ENCODE measurements around the gene HNRNPC.
"Not testable (repeated sequence)": the region's sequence is repeated elsewhere in the genome, so short reads cannot be mapped to it uniquely, and the experiment has no call there.

Gene HNRNPC

DNA sequence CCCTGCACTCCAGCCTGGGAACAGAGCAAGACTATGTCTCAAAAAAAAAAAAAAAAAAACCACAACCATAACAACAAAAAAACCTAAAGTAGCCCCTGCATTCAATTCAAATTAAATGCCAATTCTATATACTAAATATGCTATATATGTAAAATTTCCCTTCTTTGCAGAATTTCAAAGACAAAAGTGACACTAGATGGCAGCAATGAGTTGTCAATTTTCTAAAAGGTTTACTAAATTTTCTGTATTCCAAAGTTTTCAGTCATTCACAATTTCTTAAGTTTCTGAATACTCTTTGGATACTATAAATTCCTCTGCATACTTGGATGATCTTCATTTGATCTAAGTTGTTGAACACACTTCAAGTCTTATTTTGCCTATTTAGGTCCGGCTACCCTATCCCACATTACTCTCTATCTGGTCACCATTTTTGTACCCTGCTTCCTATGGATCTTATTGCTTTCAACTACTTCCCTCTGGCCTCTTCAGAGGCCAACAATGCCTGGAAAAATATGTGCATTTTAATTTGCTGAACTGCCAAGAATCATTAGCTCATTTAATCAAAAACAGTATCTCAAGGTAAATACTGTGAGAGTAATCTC, 27.9 kb downstream of the HNRNPC start:
- DNase-seq = peak; percentile 34

DNA sequence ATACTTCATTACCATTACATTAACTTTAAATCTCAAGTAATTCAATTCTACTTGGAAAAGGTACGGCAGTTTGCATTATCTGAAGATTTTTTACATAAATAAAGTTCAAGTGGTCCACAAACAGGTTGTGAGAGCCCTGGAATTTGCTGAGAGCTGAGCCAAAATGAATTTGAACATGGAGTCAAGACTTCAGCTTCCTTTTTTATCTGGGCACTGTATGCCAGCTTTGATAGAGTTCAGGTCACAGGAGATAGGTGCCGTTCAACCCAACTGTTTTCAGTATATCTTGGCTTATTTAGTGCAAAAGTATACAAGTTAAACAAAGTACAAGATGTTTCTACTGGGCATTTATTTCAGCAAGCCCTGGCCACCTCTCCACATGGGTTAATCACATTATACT, 28.8 kb downstream of the HNRNPC start:
- DNase-seq = no peak

DNA sequence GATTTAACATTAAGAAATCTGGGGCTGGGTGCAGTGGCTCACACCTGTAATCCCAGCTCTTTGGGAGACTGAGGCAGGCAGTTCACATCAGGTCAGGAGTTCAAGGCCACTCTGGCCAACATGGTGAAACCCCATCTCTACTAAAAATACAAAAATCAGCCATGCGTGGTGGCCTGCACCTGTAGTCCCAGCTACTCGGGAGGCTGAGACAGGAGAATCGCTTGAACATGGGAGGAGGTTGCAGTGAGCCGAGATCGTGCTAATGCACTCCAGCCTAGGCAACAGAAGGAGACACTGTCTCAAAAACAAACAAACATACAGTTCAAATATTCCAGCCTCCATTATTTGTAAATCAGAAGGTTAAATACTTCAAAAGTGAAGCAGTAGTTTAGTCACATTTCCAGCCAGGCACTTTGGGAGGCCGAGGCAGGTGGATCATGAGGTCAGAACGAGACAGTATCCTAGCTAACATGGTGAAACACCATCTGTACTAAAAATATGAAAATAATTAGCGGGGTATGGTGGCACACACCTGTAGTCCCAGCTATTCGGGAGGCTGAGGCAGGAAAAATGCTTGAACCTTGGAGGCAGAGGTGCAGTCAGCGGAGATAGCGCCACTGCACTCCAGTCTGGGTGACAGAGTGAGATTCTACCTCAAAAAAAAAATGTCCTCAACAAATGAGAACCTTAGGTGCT, 30.3 kb downstream of the HNRNPC start:
- DNase-seq = no peak

DNA sequence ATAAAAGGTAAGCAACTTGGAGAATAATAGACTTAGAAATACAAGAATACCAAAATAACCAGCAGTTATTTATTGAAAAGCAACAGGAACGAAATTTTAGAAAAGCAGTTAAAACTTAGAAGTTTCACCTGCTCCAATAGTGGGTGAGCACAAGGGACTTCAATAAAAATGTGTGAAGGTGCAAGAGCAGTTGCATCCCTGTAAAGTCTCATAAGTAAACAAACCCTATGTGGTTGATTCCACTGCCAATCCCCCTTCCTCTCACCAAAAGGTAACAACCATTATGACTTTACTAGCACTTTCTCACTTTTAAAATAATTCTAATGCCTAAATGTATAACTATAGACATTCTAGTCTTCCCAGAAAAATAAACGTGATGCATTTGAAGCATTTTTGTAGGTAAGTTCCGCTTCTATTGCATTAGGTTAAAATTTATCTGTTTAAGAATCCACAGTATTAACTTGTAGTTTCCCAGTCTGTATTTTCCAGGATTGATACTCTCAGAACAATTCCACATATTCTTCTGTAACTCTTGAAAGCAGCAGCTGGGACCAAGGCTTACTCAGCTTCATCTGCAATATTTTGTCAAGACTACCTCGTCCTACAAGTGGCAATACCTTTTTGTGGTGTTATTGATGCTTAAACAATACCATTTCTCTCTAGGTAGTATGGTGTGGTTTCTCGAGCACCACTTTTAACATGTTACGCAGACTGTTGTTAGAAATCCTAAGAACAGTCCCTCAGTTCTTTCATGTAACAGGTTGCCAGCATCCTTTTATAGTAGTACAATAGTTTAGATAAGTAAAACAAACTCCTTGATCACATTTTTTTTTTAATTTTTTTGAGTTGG, 32.1 kb downstream of the HNRNPC start:
- no peak for DNase-seq

DNA sequence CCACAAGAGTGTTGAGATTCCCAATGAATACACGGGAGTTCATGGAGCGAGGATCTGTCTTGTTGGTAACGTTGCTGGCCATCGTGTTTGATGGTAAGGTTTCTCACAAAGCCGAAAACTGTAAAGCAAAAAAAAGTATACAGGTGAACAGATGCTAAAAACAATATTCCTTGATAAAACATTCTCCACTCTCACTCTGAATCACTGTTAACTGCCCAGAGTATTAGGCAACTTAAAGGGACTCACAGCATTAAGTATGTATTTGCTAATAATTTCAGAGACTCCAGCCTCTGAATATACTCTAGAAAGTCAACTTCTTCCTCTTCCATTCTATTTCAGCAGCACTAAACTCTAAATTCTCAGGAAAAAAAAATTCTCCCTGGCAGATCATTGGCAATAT, 35.1 kb downstream of the HNRNPC start:
- DNase-seq = no peak

DNA sequence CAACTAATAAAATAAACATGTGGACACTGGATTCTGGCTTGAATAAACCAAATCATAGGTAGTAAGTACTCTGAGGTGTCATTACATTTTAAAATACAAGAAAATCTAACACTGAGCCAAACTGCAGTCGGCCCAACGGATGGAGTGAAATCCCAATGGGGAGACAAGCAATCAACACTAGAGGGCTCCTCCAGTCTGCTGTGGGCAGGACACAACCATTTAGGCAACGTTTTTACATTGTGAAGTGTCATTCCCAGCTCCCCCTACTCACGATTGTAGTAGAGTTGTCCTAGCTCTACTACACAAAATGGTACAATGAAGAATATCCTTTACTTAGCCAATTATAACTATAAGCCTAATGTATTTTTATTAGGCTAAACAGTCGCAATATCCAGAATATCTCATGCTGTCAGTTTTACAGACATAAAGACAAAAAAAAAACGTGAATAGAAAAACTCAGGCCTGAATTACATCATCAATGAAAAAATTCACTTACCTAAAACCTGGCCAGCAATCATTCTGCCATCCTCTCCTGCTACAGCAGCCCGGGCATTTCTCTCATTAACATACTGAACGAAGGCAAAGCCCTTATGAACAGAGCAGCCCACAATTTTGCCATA, 35.7 kb downstream of the HNRNPC start:
- no peak for DNase-seq

DNA sequence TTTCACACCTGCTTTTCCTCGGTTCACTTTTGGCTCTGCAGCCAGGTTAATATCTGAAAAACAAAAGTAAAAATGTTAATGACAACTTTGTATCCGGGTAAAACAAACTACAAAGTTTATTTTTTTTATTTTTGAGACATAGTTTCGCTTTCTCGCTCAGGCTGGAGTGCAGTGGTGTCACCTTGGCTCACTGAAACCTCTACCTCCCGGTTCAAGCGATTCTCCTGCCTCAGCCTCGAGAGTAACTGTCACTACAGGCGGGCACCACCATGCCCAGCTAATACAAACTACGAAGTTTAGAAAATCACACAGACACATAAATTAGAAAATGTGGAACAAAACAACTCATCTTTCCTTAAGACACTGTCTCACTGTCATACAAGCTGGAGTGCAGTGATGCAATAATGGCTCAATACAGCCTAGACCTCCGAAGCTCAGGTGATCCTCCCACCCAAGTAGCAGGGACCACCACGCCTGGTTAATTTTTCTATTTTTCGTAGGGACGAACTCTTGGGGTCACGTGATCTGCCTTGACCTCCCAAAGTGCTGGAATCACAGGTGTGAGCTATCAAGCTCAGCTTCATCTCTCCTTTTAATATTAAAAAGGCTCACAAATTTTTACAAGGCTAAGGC, 38.1 kb downstream of the HNRNPC start:
- peak; percentile 43 for DNase-seq

DNA sequence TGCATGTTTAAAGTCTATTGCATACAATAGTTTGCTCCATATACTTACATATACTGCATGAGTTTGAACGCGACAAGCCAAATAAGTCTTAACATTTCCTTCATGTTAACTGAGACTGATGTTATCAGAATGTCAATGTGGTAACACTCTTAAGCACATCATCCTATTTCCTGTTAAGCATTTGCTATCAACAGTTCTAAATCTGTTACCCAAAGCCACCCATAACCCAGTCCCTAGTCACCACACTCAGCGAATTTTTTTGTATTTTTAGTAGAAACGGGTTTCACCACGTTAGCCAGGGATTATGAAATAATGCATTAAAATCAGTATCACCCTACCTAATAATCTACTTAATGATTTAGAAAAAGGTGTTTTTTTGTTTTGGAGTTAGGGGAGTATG, 39.4 kb downstream of the HNRNPC start:
- peak; percentile 72 for DNase-seq

DNA sequence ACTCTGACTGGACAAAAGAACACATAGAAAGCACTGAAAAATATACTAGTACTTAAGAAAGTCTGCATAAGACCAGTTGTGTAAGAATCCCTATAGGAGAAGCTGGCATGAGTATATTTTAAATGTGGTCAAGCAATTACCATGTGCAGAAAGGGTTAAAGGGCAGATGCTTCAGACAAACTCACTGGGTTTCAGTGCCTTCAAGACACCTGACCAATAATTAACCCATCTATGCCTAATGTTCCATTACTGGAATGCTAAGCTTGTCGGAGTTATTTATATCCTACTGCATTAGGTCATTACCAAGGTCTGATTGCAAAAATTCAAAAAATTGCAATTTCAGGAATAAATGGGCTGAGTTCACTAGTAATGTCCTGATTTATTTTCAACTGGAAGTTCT, 41.3 kb downstream of the HNRNPC start:
- no peak for DNase-seq

DNA sequence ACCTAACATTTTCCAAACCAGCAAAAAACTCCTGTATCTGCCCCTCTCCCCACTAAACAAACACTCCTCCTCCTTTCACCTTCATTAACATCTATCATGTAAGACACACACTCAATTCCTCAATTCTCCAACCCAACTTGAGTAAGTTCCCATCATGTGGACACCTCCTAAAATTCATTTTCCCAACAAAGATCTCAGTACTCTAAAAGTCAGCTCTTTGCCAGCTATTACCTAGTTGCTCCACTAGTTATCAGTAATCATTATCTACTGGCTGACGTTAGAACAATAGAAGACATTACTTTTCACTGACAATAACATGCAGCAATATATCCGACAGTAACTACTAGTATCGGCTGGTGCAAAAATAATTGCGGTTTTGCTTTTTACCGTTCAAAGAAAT, 42.1 kb downstream of the HNRNPC start:
- no peak for DNase-seq

DNA sequence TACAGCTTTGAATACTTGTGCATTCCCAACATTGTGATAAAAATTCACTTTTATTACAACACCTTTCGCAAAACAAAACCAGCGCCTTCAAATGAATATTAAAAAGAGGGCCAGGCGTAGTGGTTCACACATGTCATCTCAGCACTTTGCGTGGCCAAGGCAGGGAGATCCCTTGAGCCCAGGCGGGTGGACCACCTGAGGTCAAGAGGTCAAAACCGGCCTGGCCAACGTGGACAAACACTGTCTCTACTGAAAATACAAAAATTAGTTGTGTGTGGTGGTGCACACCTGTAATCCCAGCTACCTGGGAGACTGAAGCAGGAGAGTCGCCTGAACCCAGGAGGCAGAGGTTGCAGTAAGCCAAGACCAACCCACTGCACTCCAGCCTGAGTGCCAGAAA, 42.8 kb downstream of the HNRNPC start:
- no peak for DNase-seq

DNA sequence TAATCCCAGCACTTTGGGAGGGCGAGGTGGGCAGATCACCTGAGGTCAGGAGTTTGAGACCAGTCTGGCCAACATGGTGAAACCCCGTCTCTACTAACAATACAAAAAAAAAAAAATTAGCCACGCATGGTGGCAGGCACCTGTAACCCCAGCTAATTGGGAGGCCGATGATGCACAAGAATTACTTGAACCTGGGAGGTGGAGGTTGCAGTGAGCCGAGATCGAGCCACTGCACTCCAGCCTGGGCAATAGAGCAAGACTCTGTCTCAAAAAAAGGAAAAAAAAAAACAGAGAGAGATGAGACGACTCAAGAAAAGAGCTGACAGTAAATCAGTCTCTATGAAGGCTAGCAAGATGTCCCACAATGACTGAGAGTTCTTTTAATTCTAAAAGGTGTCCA, 44.1 kb downstream of the HNRNPC start:
- not testable (repeated sequence) for DNase-seq

DNA sequence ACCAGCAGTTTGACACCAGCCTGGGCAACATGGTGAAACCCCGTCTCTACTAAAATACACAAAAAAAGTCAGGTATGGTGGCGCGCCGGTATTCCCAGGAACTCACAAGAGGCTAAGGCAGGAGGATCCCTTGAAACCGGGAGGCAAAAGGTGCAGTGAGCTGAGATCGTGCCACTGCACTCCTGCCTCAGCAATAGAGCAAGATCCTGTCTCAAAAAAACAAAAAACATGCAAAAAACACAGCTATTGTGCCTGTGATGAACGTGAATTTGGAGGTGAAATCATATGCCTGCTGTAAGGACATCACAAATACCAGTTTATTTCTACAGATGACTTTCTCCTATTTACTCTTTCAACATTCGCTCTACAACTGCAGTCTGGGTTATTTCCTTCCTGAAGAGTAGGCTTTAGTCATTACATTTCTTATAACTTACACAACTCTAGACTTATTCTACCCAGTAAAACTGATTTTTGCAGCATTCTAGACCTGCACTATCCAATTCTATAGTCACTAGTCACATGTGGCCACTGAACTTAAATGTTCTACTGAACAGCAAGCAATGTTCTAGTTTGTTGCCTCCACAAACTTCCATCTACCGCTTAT, 48.3 kb downstream of the HNRNPC start:
- no peak for DNase-seq

DNA sequence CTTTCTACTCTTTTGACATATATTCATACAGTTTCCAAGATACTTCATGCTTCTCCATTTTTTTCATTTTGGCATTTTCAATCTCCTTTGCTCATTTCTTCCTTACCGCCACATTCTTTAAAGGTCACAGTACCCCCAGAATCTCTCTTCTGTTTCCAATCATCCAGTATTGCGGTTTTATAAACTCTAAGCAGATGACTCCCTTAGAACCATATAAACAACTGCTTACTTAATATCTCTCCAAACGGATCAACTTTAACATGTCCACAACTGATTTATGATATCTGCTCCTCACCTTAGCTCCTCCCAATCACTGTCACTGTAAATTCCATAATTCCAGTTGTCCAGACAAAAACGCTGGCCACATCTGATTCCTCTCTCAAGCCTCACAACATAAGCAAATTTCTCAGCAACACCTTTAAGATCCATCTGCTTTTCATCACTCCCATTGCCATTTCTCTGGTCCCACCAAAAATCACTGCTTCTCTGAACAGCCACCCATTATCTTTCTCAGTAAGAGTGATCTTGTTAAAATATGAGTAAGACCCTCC, 49.6 kb downstream of the HNRNPC start:
- no peak for DNase-seq

DNA sequence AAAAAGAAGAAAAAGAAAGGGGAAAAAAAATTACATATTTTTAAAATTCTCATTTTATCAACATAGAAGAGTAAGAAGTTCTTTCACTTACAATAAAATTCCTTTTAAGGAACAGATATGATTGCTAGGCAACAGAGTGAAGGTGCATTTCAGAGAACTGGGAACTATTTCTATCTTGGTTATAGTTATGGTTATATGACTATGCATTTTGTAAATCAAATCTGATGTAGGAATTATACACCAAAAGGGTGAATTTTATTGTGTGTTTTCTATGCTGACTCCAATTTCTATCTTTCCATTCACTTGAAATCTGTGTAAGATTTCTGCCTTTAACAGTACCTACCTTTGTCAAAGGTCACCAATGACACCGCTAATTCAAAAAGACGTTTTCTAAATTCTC, 50.1 kb downstream of the HNRNPC start:
- DNase-seq = no peak

DNA sequence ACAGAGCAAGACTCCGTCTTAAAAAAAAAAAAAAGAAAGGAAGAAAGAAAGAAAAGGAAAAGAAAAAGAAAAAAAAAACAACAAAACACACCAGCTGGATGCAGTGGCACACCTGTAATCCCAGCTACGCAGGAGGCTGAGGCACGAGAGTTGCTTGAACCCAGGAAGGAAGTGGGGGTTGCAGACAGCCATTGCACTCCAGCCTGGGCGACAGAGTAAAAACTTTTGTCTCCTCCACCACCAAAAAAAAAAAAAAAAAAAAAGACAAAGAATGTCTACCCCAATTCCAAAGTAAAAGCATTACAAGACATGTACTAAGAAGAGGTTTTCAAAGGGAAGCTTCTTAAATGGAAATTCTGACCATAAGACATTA, 53.4 kb downstream of the HNRNPC start:
- no peak for DNase-seq

DNA sequence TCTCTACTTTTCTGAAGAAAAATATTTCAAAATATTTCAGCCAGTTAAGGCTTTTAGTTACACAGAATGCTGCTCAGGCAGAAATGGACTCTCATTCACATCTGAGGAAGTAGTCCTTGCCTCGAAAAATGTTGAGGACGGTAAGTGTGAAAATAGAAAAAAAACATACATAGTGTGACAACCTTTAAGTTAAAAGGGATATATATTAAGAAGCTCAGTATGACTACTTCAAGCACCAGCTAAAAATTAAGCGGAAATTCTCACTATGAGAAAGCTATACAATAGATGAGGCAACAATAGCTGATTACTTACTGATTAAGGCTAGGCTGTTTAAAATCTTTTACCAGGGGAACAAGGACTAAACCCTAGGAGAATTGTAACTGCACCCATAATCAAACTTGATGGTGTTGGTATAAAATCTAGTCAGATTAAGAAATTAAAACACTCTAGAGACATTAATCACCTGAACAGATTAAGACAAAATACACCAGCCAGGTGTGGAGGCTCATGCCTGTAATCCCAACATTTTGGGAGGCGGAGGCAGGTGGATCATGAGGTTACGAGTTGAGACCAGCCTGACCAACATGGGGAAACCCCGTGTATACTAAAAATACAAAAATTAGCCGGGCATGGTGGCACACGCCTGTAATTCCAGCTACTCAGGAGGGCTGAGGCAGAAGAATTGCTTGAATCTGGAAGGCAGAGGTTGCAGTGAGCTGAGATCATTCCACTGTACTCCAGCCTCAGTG, 53.9 kb downstream of the HNRNPC start:
- DNase-seq = no peak

DNA sequence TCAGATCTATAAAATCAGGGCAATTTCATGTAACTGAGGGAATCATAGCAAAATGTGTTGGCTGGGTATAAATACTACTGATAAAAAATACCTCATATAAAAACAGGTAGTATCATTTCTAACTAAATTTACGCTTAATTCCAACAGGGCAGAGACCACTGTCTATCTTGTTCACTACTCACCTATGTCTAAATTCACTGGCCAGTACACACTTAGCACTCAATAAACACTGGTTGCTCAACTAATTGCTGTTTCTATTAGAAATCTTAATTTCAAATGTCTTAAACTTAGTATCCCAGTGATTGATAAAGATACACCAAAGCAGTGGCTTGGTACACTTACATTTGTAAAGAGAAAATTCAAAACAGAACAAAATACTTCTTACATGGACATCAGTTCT, 55.6 kb downstream of the HNRNPC start:
- no peak for DNase-seq

DNA sequence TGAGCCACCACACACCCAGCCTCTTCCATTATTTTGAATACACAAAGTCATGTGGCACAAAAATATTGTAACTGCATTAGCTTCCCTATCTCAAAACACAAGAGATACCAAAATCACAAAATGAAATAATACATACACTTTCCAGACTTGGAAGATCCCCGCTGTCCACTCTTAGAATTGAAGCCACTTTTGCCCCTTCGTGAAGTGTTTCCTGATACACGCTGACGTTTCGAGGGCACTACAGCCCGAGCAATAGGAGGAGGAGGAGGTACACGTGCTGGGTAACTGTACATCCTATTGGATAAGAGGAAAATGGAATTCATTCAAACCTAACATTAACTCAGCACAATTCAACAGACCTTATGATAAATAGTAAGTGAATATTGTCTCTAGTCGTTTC, 56.4 kb downstream of the HNRNPC start:
- DNase-seq = not testable (repeated sequence)

DNA sequence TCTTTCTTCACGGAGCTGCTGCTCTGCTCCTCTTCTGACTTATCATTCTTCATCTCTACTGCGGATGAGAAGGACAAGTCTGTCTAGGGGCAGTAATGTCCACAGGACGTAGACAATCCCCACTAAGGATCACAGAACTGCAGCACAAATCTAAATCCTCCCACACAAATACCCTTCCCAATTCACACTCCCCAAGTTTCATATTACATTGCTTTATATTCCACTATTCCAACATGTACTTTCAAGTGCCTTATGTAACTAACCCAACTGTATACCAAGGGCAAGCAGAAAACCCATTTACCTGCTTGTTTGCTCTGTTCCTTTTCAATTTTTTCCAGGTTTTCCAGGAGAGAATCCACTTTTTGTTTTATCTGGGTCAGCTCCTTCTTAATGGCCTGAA, 57.7 kb downstream of the HNRNPC start:
- DNase-seq = no peak

DNA sequence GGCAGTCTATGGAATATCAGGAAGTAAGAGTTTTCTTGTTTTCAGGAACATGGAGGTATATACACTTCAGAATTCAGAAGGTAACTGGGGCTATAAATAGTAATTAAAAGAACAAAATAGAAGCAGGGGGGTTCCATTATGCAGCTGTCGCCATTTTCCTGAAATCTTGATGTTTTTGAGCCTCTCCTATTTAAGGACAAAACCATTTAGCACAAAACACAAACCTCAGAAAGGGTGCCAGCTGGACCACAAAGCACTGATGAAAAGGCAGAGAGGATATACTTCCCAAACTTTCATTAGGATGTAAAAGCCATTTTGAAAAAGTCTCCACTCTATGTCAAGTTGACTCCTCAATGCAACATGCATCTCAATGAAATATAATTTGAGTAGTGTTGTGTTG, 59.2 kb downstream of the HNRNPC start:
- DNase-seq = no peak

DNA sequence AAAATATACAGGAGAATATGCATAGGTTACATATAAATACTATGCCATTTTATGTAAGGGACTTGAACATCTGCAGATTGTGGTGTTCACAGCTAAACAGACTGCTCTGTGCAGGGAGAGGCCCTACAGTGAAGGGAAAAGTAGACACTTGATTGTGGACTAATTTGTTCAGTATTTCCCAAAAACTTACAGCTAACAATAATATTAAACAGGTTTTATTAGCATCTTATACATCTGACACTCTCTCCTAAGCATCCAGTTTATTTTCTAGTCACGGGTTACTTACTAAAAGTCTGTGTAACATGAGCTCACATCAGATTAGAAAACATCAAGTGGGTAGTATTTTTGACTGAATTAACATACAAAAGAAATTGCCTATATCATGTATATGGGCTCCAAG, 60.1 kb downstream of the HNRNPC start:
- no peak for DNase-seq
